ENCODE data around the gene ARHGAP18. TPM values are rescaled to one million over a fixed set of nuclear protein-coding genes. Genes with fewer than 3 reads are reported as not detected.

ARHGAP18 gene
- total RNA-seq, 1 donor from 2014 or later: 3.9 TPM

DNA sequence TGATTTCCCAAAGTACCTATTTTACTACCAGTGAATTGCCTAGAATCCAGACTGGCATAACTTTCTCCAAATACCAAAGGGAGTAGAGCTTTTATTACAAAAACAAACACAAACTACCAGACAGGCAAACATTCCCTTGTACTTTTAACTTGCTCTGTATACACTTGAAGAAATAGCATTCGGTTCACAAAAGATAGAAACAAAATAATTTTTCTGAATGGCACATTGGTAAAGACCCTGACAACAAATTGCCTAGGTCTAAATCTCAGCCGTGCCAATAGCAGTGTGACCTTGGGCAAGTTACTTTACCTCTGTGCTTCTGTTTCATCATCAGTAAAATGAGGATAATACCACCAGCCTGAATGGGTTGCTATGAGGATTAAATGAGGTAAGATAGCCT is 15.9 kb downstream of the ARHGAP18 start:
- Histone ChIP-seq H3K4me2 (no peak overlapping the region), H4K20me1 (ENCODE audit: low read depth) (no peaks in the 10 kb centered on the region)

GRCh38 chr6:129692467-129692866 is 17.5 kb downstream of the ARHGAP18 start:
- Histone ChIP-seq H3K4me3 (no peak overlapping the region), H3K9ac (no peak overlapping the region), H2AFZ (replicated peaks) (no peak overlapping the region), H3K27ac (no peak overlapping the region), H3K27me3 (no peaks in the 10 kb centered on the region), H4K20me1 (ENCODE audit: low read depth) (no peaks in the 10 kb centered on the region), H3F3A (ENCODE audit: low read depth) (no peaks in the 10 kb centered on the region), H3K9me3 (ENCODE audit: low read depth) (no peaks in the 10 kb centered on the region), H3K4me2 (no peak overlapping the region), H3K36me3 (no peaks in the 10 kb centered on the region), H3K79me2 (ENCODE audit: low read depth) (no peaks in the 10 kb centered on the region), H3K4me1 (peaks cover 16% of the 10 kb centered on the region)
- DNase-seq (ENCODE audit: low spot score): no peak
- Mint-ChIP-seq H3K27ac (no peak overlapping the region), H3K9me3 (no peaks in the 10 kb centered on the region), H3K4me1 (peaks cover 24% of the 10 kb centered on the region), H3K4me3 (no peak overlapping the region), H3K36me3 (no peaks in the 10 kb centered on the region), H3K27me3 (ENCODE audit: insufficient read depth, low read depth) (no peaks in the 10 kb centered on the region)
- TF ChIP-seq EZH2 (IDR thresholded peaks at IDR 0.05): no peak

More for the DNA sequence above, 15.9 kb downstream of the ARHGAP18 start:
- Histone ChIP-seq H2AFZ (replicated peaks) (no peak overlapping the region), H3K9ac (no peak overlapping the region), H3K79me2 (ENCODE audit: low read depth) (no peaks in the 10 kb centered on the region), H3K4me3 (no peak overlapping the region), H3K36me3 (no peaks in the 10 kb centered on the region), H3K27me3 (no peaks in the 10 kb centered on the region), H3K4me1 (peaks cover 16% of the 10 kb centered on the region), H3F3A (ENCODE audit: low read depth) (no peaks in the 10 kb centered on the region), H3K27ac (no peak overlapping the region), H3K9me3 (ENCODE audit: low read depth) (no peaks in the 10 kb centered on the region)
- Mint-ChIP-seq H3K4me1 (peaks cover 24% of the 10 kb centered on the region), H3K9me3 (no peaks in the 10 kb centered on the region), H3K4me3 (no peak overlapping the region), H3K36me3 (no peaks in the 10 kb centered on the region), H3K27ac (no peak overlapping the region), H3K27me3 (ENCODE audit: insufficient read depth, low read depth) (no peaks in the 10 kb centered on the region)
- TF ChIP-seq EZH2 (IDR thresholded peaks at IDR 0.05): no peak
- TF ChIP-seq EZH2phosphoT487 (IDR thresholded peaks at IDR 0.05): no peak
- no peak for TF ChIP-seq CTCF (IDR thresholded peaks at IDR 0.05)
- no peak for DNase-seq (ENCODE audit: low spot score)

DNA sequence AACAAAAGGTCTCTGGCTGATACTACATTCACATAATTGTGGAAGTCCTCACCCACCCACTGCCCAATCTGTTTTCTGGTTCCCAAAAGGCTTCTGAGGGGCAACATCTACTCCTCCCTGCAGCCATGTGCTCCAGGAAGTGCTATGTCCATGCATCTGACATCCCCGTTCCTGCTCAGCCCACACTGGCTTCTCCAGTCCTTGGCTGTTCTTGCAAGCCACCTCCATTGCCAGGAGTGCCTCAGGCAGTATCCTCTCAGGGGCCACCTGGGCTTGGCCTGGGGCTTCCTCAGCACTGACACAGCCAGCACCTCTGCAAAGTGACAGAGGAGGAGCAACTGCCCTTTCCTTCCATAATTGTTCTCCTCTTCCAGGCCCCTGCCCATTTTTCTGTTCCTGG is 18.3 kb downstream of the ARHGAP18 start:
- H3K27ac ChIP-seq: no peak overlapping the region

More for the DNA sequence above, 18.3 kb downstream of the ARHGAP18 start:
- Histone ChIP-seq H3K36me3 (no peaks in the 10 kb centered on the region), H3K4me2 (no peak overlapping the region), H3K9me3 (ENCODE audit: low read depth) (no peaks in the 10 kb centered on the region), H4K20me1 (ENCODE audit: low read depth) (no peaks in the 10 kb centered on the region), H3K27me3 (no peaks in the 10 kb centered on the region), H3K4me3 (no peak overlapping the region), H3F3A (ENCODE audit: low read depth) (no peaks in the 10 kb centered on the region), H3K79me2 (ENCODE audit: low read depth) (no peaks in the 10 kb centered on the region), H3K4me1 (peaks cover 16% of the 10 kb centered on the region), H3K9ac (no peak overlapping the region), H2AFZ (replicated peaks) (no peak overlapping the region)
- Mint-ChIP-seq H3K4me1 (peaks cover 24% of the 10 kb centered on the region), H3K27ac (no peak overlapping the region), H3K36me3 (no peaks in the 10 kb centered on the region), H3K27me3 (ENCODE audit: insufficient read depth, low read depth) (no peaks in the 10 kb centered on the region), H3K9me3 (no peaks in the 10 kb centered on the region), H3K4me3 (no peak overlapping the region)
- DNase-seq (ENCODE audit: low spot score): no peak
- no peak for TF ChIP-seq EZH2phosphoT487 (IDR thresholded peaks at IDR 0.05)
- no peak for TF ChIP-seq CTCF (IDR thresholded peaks at IDR 0.05)
- no peak for TF ChIP-seq EZH2 (IDR thresholded peaks at IDR 0.05)

All from neural progenitor cell (in vitro differentiated cells).